Adrenal gland (tissue), 5 donors: ENCODE data around the gene GLB1L2.

Source experiments
- CTCF ChIP-seq, 6 experiments: fragments of 450-650 bp in 4 of 6; fragments of 200-600 bp in 2 of 6; sonication (generic) in 1 of 6; IDR thresholded peaks; 1 replicate in 5 of 6; 2 replicates in 1 of 6; pipeline versions ENCODE4 v1.5.1 to v1.8.0; 2016 to 2021; ENCODE audit warnings: antibody characterized with exemption in 6 of 6, mild to moderate bottlenecking in 2 of 6, moderate library complexity in 1 of 6
- POLR2A ChIP-seq, 2 donors: fragments of 450-650 bp; IDR thresholded peaks; one replicate each; pipeline ENCODE4 v1.6.1; 2017; ENCODE audit warnings: antibody characterized with exemption in 2 of 2, mild to moderate bottlenecking in 2 of 2, moderate library complexity in 1 of 2
- donor health status: DM: no; HTN: no; CAD: no.

DNA sequence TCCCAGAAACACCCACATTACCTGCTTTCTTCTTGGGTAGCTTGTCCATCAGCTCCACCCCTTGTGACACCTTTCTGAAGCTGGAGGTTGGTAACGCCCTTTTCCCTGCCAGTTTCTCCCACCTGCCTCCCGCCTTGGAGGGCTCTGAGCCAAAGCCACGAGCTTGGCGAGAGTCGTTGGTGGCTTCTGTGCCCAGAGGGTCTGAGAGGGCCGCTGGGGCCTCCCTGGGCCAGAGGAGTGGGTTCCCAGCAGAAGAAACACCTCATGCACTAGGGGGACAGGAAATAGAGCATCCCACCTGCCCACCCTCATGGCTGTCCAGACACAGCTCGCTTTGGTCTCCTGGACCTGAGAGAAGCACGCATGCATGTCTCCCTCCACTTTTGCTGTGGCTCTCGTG lies 42.4 kb downstream of the GLB1L2 start:
- no peak for TF ChIP-seq CTCF (IDR thresholded peaks at IDR 0.05)
- TF ChIP-seq POLR2A (IDR thresholded peaks at IDR 0.05): no peak
